ENCODE measurements around the gene CISD3. TPM values are rescaled to one million over a fixed set of nuclear protein-coding genes. Genes with fewer than 3 reads are reported as not detected.

CISD3 gene
- total RNA-seq, 1 donor from 2014 or later, result 2.9 TPM

- DNase-seq (ENCODE audit: low read depth), result peak; percentile 61
- TF ChIP-seq, protein P1, sequence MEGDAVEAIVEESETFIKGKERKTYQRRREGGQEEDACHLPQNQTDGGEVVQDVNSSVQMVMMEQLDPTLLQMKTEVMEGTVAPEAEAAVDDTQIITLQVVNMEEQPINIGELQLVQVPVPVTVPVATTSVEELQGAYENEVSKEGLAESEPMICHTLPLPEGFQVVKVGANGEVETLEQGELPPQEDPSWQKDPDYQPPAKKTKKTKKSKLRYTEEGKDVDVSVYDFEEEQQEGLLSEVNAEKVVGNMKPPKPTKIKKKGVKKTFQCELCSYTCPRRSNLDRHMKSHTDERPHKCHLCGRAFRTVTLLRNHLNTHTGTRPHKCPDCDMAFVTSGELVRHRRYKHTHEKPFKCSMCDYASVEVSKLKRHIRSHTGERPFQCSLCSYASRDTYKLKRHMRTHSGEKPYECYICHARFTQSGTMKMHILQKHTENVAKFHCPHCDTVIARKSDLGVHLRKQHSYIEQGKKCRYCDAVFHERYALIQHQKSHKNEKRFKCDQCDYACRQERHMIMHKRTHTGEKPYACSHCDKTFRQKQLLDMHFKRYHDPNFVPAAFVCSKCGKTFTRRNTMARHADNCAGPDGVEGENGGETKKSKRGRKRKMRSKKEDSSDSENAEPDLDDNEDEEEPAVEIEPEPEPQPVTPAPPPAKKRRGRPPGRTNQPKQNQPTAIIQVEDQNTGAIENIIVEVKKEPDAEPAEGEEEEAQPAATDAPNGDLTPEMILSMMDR (IDR thresholded peaks at IDR 0.05; ENCODE audit: insufficient read depth, low read length, severe bottlenecking), result no peak
- FAIRE-seq, result no peak
- H3K27me3 ChIP-seq (ENCODE audit: control insufficient read depth, insufficient read depth, low read length), result no peaks in the 10 kb centered on the region
- H3K4me3 ChIP-seq (ENCODE audit: low read depth, low read length), result no peak overlapping the region
- peaks cover 10% of the 10 kb centered on the region for H3K36me3 ChIP-seq (ENCODE audit: control insufficient read depth, insufficient read depth, low read length)
Observed at GRCh38 chr17:38742411-38743308, 12.5 kb downstream of the CISD3 start.

- FAIRE-seq, result no peak
- DNase-seq (ENCODE audit: low read depth), result no peak
- TF ChIP-seq, protein P1 (IDR thresholded peaks at IDR 0.05; ENCODE audit: insufficient read depth, low read length, severe bottlenecking), result no peak
- H3K36me3 ChIP-seq (ENCODE audit: control insufficient read depth, insufficient read depth, low read length), result peaks cover 5% of the 10 kb centered on the region
- H3K27me3 ChIP-seq (ENCODE audit: control insufficient read depth, insufficient read depth, low read length), result no peaks in the 10 kb centered on the region
- H3K4me3 ChIP-seq (ENCODE audit: low read depth, low read length), result no peak overlapping the region
Observed at GRCh38 chr17:38743556-38744171, 13.5 kb downstream of the CISD3 start.

GRCh38 chr17:38745545-38745944 is 15.4 kb downstream of the CISD3 start:
- H3K27me3 ChIP-seq (ENCODE audit: control insufficient read depth, insufficient read depth, low read length), result no peaks in the 10 kb centered on the region
- DNase-seq (ENCODE audit: low read depth) (no peak), FAIRE-seq (no peak)
- H3K4me3 ChIP-seq (ENCODE audit: low read depth, low read length), result no peak overlapping the region
- TF ChIP-seq, protein P1 (IDR thresholded peaks at IDR 0.05; ENCODE audit: insufficient read depth, low read length, severe bottlenecking), result no peak
- no peaks in the 10 kb centered on the region for H3K36me3 ChIP-seq (ENCODE audit: control insufficient read depth, insufficient read depth, low read length)

GRCh38 chr17:38746004-38746848 is 16.1 kb downstream of the CISD3 start:
- TF ChIP-seq, protein P1 (IDR thresholded peaks at IDR 0.05; ENCODE audit: insufficient read depth, low read length, severe bottlenecking), result no peak
- no peaks in the 10 kb centered on the region for H3K27me3 ChIP-seq (ENCODE audit: control insufficient read depth, insufficient read depth, low read length)
- DNase-seq (ENCODE audit: low read depth) (no peak), FAIRE-seq (no peak)
- H3K4me3 ChIP-seq (ENCODE audit: low read depth, low read length), result no peak overlapping the region
- no peaks in the 10 kb centered on the region for H3K36me3 ChIP-seq (ENCODE audit: control insufficient read depth, insufficient read depth, low read length)

- FAIRE-seq, result no peak
- H3K27me3 ChIP-seq (ENCODE audit: control insufficient read depth, insufficient read depth, low read length), result no peaks in the 10 kb centered on the region
- no peaks in the 10 kb centered on the region for H3K36me3 ChIP-seq (ENCODE audit: control insufficient read depth, insufficient read depth, low read length)
- peak overlapping the region; percentile 89 for H3K4me3 ChIP-seq (ENCODE audit: low read depth, low read length)
- no peak for DNase-seq (ENCODE audit: low read depth)
- TF ChIP-seq, protein P1 (IDR thresholded peaks at IDR 0.05; ENCODE audit: insufficient read depth, low read length, severe bottlenecking), result no peak
Observed at GRCh38 chr17:38746849-38747462, 16.8 kb downstream of the CISD3 start.

Measured in bronchial epithelial cell (primary cell).